NCI-H2227 treated with DMSO at 0.1 percent for 48 hours (cell line): Measurements from ENCODE around the gene ITPK1.

Experiments
- DNase-seq: peaks from one replicate; lab custom pipeline; 2025; lab: John Stamatoyannopoulos, UW

The ITPK1 gene

DNA sequence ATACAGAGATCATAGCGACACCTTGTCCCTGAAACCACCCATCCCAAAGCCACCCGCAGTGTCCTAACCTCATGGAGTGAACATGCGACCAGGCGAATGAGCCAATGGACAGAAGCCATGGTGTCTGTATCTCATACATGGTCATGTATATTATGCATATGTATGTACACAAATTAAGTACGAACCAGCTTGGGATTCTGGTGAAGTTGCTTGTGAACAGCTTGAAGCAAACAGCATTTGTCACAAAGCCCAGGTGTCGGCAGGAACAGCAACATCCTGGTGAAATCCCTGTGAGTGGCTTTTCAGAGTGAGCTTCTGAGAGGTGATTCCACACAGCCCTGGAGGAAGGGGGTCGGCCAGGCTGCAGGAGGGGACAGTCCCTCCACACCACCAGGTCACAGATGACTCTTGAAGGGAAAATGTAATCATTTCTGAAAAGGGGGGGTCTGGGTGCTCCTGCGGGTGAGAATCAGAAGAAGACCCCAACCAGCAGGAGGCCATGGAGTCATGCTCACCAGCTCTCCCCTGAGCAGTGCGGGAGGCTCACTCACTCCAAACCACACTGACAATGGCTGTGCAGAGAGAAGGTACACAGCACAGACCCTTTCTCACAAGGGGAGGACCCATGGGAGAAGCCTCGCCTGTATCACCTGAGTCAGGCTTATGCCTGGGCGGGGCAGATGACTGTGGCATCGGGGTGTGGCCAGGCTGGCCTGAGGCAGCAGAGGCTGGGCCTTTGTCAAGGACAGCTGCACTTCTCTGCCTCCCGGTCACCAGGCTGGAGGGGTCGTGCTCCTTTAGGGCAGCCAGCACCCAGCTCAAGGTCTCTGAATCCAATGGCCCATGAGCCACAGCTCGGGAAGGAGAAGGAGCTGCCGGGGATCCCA, 178.4 kb downstream of the ITPK1 start:
- DNase-seq, result no peak

DNA sequence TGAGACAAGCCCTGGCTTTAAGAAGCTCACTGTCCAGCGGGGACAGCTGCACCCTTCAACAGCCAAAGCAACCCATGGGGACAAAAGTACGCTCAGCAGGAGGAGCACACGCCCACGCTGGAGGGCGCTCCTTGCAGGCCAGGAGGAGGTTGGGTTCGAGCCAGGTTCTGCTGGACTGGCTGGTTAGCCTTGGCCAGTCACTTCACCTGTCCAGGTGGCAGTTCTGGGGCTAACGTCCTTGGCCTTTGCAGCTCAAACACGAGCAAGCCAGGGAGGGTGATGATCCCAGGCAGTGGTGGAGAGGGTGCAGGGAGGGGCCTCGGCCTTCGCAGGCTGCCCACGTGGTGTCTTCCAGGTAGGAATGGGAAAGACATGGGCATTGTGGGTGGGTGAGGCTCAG, 179.6 kb downstream of the ITPK1 start:
- no peak for DNase-seq

DNA sequence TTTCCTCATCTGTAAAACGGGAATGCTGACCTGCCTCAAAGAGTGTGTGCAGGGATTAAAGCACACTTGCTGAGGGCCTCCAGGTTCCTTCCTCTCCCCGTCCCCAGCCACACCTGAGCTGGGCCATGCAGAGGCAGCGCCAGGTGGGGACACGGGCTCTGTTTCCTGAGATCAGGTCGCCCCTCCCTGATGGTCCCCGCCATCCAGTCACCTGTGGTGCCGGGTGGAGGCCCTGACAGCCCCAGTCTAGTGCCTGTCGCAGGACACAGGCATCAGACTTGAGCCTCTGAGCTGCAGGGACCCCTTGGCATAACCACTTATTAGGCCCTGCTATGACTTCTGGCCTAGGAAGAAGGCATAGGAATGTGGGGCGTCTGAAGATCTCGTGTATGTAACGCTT, 180.3 kb downstream of the ITPK1 start:
- no peak for DNase-seq

DNA sequence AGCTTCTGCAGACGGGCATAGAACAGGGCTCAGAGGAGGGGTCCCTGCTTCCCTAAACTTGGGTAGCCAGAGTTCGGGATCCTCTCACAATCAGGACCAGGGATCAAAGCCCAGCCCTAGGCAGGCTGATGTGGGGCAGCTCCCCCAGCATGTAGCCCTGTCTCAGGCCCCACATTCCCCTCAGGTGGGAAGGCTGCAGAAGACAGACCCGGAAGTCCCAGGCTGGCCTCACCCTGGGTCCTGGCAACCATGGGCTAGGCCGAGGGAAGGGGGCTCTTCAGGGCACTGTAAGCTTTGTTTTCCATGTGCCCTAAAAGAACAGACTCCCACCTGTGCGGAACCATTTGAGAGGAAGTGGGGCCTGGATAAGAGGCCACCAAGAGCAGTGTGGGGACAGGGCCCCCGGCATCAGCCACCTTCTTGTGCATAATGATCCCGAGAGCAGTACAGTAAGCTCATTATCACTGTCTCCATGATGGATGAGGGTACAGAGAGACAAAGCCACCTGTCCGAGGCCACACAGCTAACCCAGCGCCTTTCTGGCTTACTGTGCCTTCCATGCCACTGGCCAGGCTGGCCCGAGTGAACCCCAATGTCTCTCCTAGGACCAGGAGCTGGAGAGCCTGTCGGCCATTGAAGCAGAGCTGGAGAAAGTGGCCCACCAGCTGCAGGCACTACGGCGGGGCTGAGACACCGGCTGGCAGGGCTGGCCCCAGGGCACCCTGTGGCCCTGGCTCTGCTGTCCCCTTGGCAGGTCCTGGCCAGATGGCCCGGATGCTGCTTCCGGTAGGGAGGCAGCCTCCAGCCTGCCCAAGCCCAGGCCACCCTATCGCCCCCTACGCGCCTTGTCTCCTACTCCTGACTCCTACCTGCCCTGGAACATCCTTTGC, 181.3 kb downstream of the ITPK1 start:
- DNase-seq, result no peak

DNA sequence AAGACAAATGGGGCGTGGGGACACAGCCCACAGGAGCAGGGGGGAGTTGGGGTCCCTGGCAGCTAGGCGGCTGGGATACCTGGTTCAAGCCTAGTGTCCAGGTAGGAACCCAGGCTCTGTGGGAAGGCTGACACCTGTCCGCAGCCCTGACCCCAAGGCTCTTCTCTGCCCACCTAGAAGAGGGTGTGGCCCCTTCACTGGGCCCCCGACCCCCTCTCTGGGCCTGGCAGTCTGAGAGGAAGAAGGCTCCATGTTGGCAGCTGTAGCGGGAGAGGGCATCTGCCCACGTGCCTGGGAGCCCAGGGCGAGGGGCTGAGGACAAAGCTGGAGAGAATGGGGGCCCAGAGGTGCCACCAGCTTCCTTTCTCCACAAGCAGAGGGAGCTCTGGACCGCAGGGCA, 182.2 kb downstream of the ITPK1 start:
- no peak for DNase-seq

DNA sequence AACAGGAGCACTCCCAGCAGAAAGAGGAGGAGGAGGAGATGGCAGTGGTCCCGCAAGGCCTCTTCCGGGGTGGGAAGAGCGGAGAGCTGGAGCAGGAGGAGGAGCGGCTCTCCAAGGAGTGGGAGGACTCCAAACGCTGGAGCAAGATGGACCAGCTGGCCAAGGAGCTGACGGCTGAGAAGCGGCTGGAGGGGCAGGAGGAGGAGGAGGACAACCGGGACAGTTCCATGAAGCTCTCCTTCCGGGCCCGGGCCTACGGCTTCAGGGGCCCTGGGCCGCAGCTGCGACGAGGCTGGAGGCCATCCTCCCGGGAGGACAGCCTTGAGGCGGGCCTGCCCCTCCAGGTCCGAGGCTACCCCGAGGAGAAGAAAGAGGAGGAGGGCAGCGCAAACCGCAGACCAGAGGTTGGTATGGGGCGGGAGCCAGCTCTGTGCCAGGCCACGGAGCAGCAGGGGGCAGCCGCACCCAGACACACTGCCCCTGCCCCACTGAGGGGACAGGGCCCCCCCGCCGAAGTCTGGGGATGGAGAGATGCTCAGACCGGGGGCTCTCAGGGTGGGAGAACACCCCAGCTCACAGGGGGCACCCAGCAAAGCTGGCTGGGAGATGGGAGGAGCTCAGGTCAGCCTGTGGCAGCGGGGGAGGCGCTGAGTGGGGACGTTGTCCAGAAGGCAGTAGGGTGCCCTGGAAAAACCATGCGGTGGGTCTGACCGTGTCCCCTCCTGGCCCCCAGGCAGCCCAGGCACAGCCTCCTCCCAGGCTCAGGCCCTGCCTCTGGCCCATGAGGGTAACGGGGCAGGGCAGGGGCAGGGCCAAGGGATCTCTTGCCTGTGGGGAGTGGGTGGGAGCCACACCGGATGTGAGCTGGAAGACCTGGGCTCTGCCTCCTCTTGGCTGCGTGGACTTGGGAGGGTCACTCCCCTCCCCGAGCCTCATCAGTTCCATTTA, 183.0 kb downstream of the ITPK1 start:
- no peak for DNase-seq

DNA sequence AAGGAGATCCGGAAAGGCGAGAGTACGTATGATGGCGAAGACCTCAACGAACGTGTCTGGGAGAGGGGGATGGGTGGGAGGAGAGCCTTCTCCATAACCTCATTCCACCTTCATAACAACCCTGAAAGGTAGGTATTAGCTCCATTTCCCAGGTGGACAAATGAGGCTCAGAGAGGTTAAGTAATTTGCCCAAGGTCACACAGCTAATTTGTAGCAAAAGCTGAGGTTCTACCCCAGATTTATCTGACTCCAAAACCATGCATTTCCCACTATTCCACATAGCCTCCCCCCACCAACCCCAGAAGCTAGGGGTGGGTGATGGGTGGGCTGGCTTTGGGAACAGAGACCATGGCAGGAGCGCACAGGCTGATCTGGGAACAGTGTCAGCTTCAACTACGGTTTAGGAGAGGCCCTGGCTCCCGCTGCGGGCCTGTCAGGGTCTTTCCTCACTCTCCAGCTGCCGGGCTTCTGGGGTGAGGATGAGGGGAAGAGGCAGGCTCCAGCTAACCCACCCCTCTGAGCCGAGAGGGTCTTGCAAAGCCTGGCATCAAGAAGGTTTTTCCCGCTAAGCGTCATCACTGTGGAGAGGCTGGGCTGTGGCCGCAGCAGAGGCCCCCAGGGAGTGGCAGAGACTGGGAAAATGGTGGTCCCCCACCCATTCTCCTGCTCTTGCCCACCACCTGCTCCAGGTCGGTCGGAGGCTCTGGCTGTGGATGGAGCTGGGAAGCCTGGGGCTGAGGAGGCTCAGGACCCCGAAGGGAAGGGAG, 183.9 kb downstream of the ITPK1 start:
- DNase-seq, result no peak

DNA sequence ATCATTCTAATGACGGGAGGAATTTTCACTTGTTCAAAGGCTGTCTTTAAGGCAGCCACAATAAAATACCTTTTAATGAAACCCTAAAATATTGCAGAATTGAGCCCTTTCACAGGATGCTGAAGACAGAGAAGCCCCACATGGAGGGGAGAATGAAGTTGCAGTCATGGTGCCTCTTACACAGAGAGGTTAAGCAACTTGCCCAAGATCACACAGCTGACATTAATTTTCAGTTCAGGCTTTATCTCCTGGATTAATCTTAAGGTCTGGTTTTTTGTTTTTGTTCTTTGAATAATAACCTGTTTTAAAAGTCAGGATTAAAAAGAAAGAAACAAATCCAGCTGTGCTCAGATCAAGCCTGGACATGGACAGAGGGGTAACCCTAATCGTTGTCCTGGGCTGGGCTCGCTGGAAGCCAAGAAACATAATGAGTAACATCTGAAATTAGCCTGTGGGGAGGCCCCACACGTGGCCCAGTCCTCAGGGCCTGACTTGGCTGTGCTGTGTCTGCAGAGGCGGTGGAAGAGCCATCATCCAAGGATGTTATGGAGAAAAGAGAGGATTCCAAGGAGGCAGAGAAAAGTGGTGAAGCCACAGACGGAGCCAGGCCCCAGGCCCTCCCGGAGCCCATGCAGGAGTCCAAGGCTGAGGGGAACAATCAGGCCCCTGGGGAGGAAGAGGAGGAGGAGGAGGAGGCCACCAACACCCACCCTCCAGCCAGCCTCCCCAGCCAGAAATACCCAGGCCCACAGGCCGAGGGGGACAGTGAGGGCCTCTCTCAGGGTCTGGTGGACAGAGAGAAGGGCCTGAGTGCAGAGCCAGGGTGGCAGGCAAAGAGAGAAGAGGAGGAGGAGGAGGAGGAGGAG, 184.8 kb downstream of the ITPK1 start:
- DNase-seq, result no peak

DNA sequence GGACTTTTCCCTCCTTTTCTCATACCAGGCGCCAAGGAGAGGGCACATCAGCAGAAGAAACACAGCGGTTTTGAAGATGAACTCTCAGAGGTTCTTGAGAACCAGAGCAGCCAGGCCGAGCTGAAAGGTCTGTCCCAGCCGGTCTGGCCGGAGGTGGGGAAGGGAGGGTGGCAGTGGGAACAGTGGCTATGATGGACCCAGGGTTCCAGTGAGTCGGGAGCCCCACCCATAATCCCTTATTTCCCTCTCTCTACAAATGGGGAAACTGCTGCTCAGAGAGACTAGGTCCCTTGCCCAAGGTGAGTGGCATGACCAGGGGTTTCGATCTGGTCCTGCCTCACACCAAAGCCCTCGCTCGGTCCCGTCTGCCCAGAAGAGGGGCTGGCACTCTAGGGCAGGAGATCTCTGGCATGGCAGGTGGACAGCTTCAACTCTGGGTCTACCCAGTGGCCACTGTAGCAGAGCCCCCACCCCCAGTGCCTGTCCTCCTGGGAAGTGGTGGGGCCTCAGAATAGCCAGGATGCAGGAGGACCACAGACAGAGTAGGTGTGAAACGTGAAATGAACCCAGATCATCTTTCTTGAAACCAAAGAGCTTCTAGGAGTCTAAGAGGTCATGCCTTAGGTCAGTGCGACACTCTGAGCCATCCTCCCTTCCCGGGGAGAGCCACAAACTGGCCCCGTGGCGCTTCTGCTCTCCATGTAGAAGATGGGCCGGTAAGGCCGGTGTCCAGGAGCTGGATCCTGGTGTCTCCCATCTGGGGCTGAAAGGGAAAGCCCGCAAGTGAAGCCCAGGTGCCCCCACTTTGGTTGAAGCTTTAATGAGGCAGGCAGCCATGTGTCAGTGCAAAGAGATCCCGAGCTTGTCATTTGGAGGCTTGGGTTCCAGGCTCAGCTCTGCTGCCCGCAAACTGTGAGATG, 185.8 kb downstream of the ITPK1 start:
- DNase-seq, result no peak

DNA sequence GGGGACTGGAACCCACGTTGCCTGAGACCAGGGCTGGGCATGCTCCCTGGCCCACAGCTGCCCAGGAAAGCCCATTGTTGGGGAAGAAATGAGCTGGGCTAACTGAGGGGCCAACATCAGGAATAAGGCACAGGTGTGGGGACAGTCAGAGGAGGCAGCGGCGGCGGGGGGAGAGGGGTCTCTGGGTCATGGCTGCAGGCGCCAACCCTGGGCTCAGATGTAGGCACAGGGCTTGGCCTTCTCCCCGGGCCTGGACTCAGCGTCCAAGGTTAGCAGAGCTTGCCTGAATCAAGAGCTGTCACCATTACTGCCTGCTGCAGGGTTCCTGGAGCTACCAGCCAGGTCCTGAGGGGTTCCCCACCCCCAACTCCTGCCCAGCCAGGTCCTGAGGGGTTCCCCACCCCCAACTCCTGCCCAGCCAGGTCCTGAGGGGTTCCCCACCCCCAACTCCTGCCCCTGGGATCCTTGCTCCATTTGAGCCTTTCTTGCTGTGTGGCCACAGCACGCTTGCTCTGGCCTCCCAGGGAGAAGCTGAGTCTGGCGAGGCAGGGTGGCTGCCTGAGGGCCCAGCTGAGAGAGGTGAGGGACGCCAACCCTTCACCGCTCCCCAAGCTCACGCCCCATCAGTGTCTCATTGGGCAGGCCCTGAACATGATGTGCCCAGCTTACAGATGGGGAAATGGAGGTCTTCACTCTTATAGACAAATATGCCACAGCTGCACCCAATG, 186.6 kb downstream of the ITPK1 start:
- no peak for DNase-seq

DNA sequence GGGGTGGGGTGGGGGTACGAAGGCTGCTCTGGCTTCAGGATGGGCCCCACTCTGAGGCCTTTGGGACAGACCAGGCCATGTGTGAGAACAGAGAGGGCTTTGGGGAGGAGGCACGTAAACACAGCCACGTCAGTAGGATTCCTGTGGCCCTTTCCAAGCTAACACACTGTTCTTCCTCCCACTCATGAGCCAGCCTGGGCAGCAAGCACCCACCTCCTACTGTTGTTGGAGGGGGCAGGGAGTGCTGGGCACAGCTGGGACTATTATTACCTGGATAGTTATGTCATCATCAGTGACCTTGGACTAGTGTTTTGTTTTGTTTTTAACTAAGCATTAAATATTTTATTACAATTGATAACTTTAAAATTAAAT, 187.5 kb downstream of the ITPK1 start:
- DNase-seq, result no peak

DNA sequence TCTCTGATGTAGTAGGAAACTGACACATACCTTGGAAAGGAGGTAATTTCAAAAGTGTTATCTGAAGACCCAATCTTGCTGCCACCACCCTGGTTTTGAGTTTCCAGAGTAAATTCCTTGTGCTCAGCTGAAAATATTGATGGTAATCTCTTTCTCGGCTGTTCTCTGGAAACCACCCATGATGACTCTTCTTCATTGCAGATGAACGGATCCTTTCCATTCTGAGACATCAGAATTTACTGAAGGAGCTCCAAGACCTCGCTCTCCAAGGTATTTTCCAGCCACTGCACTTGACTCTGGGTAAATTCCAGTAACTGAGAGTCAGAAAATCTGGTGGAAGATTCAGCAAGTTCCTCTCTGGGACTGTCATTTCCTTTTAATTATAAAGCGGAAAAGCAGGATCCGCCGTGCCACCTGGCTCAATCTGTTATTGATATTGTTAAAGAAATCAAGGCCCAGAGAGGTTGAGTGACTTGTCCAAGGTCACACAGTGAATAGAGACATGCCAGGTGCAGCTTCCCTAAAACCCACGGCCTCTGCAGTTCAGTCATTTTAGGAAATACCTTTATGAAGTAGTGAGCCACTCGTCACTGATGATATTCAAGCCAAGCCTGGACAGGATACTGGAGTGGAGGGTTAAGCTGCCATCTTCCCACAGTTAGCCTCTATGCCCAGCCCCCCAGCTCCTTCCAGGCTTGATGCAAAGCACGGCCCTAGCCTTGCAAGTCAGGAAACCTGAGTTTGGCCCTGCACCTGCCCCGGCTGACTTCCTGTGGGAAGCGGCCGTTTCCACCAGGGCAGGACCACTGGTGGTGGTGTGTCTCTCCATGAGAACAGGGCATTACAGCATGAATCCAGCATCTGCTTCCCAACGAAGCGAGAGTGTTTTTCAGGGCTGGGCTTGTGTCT, 188.1 kb downstream of the ITPK1 start:
- no peak for DNase-seq

DNA sequence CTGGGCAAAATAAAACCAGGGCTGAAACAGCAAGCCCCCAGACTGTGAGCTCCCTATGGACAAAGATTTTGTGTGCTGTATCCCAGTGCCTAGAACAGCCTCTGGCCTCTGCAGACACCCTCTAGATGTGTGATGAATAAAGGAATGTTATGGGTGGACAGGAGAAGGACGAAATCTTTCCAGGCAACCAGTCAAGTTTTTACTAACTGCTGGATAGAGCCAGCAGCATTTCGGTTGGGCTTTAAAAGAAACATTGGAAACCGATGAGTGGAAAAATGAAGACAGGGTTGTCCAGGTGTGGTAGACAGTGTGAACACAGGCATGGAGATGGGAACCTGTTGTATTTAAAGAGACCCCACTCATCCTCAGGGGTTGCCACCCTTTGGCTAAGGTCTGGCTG, 188.8 kb downstream of the ITPK1 start:
- DNase-seq, result no peak

DNA sequence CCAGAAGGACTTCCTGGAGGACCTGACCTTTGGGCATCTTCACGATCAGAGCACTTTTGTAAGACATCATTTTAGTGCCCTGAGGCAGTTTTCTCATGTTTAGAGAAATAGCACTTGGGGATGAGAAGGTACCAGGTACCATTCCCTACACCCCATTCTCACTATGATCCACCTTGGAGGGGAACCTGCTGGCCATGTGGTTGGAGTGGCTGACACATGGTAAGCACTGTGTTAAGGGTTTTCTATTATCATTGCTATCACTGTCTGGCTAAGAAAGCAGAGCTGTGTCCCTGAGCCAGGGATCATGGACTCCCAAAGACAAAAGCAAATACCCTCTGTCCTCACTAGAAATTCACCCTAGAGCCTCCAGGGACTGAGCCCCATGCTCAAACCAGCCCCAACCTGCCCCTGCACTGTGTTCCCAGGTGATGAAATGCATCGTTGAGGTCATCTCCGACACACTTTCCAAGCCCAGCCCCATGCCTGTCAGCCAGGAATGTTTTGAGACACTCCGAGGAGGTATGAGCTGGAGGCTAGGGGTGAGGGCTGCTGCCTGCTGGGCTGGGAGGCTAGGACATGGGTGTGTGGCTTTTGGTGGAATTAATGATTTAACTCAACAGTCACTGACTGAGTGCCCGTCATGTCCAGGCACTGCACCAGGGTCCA, 189.4 kb downstream of the ITPK1 start:
- DNase-seq, result no peak

DNA sequence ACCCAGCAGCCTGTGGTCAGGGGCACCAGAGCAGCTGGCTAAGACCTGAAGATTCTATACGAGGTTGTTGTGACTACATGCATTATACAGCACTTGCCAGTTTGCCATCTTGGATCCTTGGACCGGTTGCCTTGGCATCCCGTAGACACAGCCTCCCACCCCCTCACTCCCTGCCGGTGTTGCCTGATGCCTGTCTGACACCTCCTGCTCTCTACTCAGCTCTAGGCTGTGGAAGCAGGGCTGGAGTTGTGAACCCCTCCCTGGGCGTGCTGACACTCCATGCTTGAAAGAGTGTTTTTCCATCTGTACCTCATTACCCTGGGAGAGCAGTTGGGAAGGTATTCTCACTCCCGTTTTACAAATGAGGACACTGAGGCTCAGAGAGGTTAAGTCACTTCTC, 190.3 kb downstream of the ITPK1 start:
- DNase-seq, result no peak

DNA sequence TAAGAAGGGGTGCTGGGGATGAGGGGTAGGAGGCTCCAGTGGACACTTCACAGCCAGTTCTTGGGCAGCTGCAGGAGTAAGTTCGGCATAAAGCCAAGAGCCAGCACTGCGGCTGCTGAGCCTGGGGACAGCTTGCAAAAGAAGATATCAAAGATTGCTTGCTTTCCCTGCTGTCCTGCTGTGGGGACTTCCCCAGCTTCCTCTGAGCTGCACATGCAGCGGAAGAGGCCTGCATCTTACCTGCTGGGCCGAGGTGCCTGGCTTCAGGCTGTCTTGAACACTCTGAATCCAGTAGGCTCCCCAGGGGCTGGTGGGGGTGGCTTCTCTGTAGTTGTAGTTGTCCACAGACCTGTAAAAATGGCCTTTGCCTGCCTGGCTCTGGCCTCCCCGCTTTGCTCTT, 191.5 kb downstream of the ITPK1 start:
- no peak for DNase-seq

DNA sequence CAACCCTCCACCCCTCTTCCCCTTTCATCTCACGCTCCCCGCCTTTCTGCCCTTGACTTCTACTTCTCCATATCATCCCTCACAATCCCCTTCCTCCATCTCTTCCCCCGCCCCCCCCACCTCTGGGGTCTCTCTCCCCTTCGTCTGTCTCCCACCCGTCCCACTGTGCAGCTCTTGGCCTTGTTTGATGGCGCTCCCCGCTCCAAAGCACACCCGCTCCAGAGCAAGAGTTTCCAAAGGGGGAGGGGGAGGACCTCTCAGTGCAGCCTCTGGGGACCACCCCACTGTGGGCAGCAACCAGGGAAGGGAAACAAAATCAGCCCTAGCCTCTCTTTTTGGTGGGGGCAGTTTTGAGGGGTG, 192.0 kb downstream of the ITPK1 start:
- DNase-seq, result no peak
